Panc1 (cell line): ENCODE measurements around the gene GPR158. TPM values are rescaled to one million over a fixed set of nuclear protein-coding genes. Genes with fewer than 3 reads are reported as not detected.
A peak's percentile ranks its signal among the peaks of the same experiment; 100 is the strongest.

Experiments
- ATAC-seq: fragments of 200-7000 bp; cut with Tn5 transposase; 2 replicates; pipeline ENCODE4 v1.9.1; 2020; ENCODE audit warnings: mild to moderate bottlenecking, moderate library complexity
- BruUV-seq: library from RNA; stranded (reverse); fragments of 400-500 nt; replicated peaks from 2 replicates; lab custom pipeline; 2021; lab: Mats Ljungman, UMichigan
- CTCF ChIA-PET: fragments of 300-600 bp; sonication (Branson Sonifier 250); formaldehyde crosslinking; loops from one replicate; lab custom pipeline; 2022; ENCODE audit warnings: antibody characterized with exemption; lab: Charles Lee
- POLR2A ChIA-PET: fragments of 300-600 bp; sonication (Branson Sonifier 250); formaldehyde crosslinking; loops from one replicate; lab custom pipeline; 2022; ENCODE audit warnings: antibody characterized with exemption; lab: Charles Lee
- DNase-seq: peaks from one replicate; pipeline ENCODE4 v3.0.0-alpha.2; 2010; ENCODE audit warnings: low read depth, low spot score
- H3K27ac ChIP-seq: 2 replicates; pipeline ENCODE4 v1.5.1; 2011; ENCODE audit warnings: mild to moderate bottlenecking, low read length, inconsistent platforms
- H3K27me3 ChIP-seq: fragments of 200-500 bp; sonication (Bioruptor generic); 2 replicates; pipeline ENCODE4 v1.6.0; 2014; ENCODE audit warnings: low read length, inconsistent platforms; ENCODE audit not compliant: control insufficient read depth, insufficient read depth
- H3K36me3 ChIP-seq: fragments of 200-500 bp; sonication (Bioruptor generic); 2 replicates; pipeline ENCODE4 v1.5.1; 2014; ENCODE audit warnings: inconsistent platforms, mild to moderate bottlenecking, low read length, moderate library complexity; ENCODE audit not compliant: control insufficient read depth, insufficient read depth
- H3K4me1 ChIP-seq: 2 replicates; pipeline ENCODE4 v1.5.1; 2011; ENCODE audit warnings: inconsistent platforms, mild to moderate bottlenecking, low read length, moderate library complexity; ENCODE audit not compliant: control insufficient read depth, insufficient read depth
- H3K4me3 ChIP-seq, 2 experiments: 2 replicates each; pipeline ENCODE4 v1.5.1; 2011 to 2012; ENCODE audit warnings: low read depth in 2 of 2, low read length in 2 of 2, mild to moderate bottlenecking in 2 of 2, inconsistent platforms in 1 of 2, moderate library complexity in 1 of 2
- H3K9me3 ChIP-seq: fragments of 200-500 bp; sonication (Bioruptor generic); 2 replicates; pipeline ENCODE4 v1.5.1; 2014; ENCODE audit warnings: low read depth, mild to moderate bottlenecking, inconsistent platforms, low read length, moderate library complexity; ENCODE audit not compliant: control insufficient read depth, insufficient read depth
- POLR2AphosphoS5 ChIP-seq: IDR thresholded peaks from 2 replicates; pipeline ENCODE4 v1.6.1; 2012; ENCODE audit warnings: mild to moderate bottlenecking, low read depth, low read length, moderate library complexity
- SIN3A ChIP-seq: IDR thresholded peaks from 2 replicates; pipeline ENCODE4 v1.6.1; 2012; ENCODE audit warnings: low read depth, mild to moderate bottlenecking, low read length, moderate library complexity, borderline replicate concordance; ENCODE audit not compliant: insufficient read depth
- TCF7L2 ChIP-seq: IDR thresholded peaks from 2 replicates; pipeline ENCODE4 v1.6.1; 2011; ENCODE audit warnings: mild to moderate bottlenecking, low read depth, low read length, inconsistent platforms
- in situ Hi-C: cut with HindIII; loops from 2 replicates; pipeline ENCODE4 v1.10.0; 2016; ENCODE audit warnings: low sequenced_read_pairs, low pct_unique_long_range_greater_than_20kb
- intact Hi-C: fragments of 100-400 bp; cut with micrococcal nuclease; formaldehyde crosslinking; loops from one replicate; pipeline ENCODE4 v1.10.0; 2022; ENCODE audit not compliant: unreplicated experiment
- total RNA-seq: library from RNA; stranded (reverse); gene quantifications from one replicate; pipeline ENCODE4 v1.2.1, GENCODE V29; 2021; ENCODE audit not compliant: unreplicated experiment
- TF ChIP-seq, protein P1 (sequence below): fragments of 450-650 bp; IDR thresholded peaks from 2 replicates; pipeline ENCODE4 v1.5.1; 2017; ENCODE audit warnings: mild to moderate bottlenecking
- TF ChIP-seq, protein P2 (sequence below), 2 experiments: IDR thresholded peaks; 2 replicates each; pipeline ENCODE4 v1.6.1; 2011 to 2012; ENCODE audit warnings: low read depth in 2 of 2, control low read depth in 1 of 2, low read length in 1 of 2, mild to moderate bottlenecking in 1 of 2, moderate library complexity in 1 of 2; ENCODE audit not compliant: insufficient read depth in 1 of 2

Gene GPR158
- total RNA-seq, 1 experiment from 2014 or later, result 0.64 TPM

DNA sequence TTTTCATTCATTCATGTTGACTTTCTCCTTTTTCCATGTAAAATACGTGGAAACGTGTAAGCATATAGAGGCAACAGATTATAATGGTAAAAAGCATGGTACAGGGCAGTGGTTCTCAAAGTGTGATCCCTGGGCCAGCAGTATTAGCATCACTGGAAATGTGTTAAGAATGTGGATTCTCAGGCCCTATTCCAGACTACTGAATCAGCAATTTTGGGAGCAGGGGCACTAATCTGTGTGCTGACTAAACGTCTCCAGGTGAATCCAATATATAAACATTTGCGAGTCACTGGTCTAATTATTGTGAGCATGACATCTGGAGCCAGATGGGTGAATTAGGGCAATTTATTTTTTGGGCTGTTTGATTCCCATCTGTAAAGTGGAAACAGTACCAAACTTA, 5.1 kb upstream of the GPR158 start:
- H3K36me3 ChIP-seq, result no peaks in the 10 kb centered on the region
- in situ Hi-C loops (no loop called here), intact Hi-C loops (no loop called here)
- no peak for DNase-seq
- no peak overlapping the region for H3K27ac ChIP-seq
- H3K4me1 ChIP-seq, result no peaks in the 10 kb centered on the region
- H3K9me3 ChIP-seq, result no peaks in the 10 kb centered on the region
- BruUV-seq, result no TSS peak
- no peak overlapping the region for H3K4me3 ChIP-seq
- no peak for ATAC-seq
- TF ChIP-seq TCF7L2, result no peak
- no peak for TF ChIP-seq POLR2AphosphoS5
- no peak for TF ChIP-seq SIN3A
- TF ChIP-seq, protein P1, sequence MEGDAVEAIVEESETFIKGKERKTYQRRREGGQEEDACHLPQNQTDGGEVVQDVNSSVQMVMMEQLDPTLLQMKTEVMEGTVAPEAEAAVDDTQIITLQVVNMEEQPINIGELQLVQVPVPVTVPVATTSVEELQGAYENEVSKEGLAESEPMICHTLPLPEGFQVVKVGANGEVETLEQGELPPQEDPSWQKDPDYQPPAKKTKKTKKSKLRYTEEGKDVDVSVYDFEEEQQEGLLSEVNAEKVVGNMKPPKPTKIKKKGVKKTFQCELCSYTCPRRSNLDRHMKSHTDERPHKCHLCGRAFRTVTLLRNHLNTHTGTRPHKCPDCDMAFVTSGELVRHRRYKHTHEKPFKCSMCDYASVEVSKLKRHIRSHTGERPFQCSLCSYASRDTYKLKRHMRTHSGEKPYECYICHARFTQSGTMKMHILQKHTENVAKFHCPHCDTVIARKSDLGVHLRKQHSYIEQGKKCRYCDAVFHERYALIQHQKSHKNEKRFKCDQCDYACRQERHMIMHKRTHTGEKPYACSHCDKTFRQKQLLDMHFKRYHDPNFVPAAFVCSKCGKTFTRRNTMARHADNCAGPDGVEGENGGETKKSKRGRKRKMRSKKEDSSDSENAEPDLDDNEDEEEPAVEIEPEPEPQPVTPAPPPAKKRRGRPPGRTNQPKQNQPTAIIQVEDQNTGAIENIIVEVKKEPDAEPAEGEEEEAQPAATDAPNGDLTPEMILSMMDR, result no peak
- TF ChIP-seq, protein P2, sequence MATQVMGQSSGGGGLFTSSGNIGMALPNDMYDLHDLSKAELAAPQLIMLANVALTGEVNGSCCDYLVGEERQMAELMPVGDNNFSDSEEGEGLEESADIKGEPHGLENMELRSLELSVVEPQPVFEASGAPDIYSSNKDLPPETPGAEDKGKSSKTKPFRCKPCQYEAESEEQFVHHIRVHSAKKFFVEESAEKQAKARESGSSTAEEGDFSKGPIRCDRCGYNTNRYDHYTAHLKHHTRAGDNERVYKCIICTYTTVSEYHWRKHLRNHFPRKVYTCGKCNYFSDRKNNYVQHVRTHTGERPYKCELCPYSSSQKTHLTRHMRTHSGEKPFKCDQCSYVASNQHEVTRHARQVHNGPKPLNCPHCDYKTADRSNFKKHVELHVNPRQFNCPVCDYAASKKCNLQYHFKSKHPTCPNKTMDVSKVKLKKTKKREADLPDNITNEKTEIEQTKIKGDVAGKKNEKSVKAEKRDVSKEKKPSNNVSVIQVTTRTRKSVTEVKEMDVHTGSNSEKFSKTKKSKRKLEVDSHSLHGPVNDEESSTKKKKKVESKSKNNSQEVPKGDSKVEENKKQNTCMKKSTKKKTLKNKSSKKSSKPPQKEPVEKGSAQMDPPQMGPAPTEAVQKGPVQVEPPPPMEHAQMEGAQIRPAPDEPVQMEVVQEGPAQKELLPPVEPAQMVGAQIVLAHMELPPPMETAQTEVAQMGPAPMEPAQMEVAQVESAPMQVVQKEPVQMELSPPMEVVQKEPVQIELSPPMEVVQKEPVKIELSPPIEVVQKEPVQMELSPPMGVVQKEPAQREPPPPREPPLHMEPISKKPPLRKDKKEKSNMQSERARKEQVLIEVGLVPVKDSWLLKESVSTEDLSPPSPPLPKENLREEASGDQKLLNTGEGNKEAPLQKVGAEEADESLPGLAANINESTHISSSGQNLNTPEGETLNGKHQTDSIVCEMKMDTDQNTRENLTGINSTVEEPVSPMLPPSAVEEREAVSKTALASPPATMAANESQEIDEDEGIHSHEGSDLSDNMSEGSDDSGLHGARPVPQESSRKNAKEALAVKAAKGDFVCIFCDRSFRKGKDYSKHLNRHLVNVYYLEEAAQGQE (IDR thresholded peaks at IDR 0.05; ENCODE audit: insufficient read depth in 1 of 2, low read depth in 2 of 2, low read length in 1 of 2), result no peak
- CTCF ChIA-PET, result no interaction called here
- POLR2A ChIA-PET, result no interaction called here
- H3K27me3 ChIP-seq, result peaks cover 7% of the 10 kb centered on the region

DNA sequence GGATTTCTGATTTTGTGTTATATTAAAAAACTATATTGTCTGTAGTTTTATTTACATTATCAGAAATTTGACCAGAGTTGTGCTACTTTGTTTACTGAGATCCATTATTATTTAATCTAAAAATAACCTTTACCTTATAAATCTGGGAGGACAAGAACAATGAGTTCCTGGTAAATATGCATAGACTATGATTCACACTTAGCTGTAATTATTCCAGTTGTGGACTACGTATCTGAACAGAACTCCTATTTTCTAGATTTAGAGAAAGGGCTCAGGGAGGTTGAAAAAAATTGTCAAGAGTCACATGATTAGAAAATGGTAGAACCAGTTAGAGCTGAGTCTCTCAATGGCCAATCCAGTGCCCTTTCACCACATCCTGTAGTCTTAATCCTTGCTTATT, 4.2 kb upstream of the GPR158 start:
- POLR2A ChIA-PET, result no interaction called here
- ATAC-seq (no peak), DNase-seq (no peak)
- no peak overlapping the region for H3K27ac ChIP-seq
- peaks cover 5% of the 10 kb centered on the region for H3K27me3 ChIP-seq
- in situ Hi-C loops (no loop called here), intact Hi-C loops (no loop called here)
- TF ChIP-seq SIN3A, result no peak
- no peak for TF ChIP-seq TCF7L2
- TF ChIP-seq POLR2AphosphoS5, result no peak
- BruUV-seq, result no TSS peak
- no peaks in the 10 kb centered on the region for H3K9me3 ChIP-seq
- CTCF ChIA-PET, result no interaction called here
- H3K4me3 ChIP-seq, result no peak overlapping the region
- H3K36me3 ChIP-seq, result no peaks in the 10 kb centered on the region
- H3K4me1 ChIP-seq, result no peaks in the 10 kb centered on the region

DNA sequence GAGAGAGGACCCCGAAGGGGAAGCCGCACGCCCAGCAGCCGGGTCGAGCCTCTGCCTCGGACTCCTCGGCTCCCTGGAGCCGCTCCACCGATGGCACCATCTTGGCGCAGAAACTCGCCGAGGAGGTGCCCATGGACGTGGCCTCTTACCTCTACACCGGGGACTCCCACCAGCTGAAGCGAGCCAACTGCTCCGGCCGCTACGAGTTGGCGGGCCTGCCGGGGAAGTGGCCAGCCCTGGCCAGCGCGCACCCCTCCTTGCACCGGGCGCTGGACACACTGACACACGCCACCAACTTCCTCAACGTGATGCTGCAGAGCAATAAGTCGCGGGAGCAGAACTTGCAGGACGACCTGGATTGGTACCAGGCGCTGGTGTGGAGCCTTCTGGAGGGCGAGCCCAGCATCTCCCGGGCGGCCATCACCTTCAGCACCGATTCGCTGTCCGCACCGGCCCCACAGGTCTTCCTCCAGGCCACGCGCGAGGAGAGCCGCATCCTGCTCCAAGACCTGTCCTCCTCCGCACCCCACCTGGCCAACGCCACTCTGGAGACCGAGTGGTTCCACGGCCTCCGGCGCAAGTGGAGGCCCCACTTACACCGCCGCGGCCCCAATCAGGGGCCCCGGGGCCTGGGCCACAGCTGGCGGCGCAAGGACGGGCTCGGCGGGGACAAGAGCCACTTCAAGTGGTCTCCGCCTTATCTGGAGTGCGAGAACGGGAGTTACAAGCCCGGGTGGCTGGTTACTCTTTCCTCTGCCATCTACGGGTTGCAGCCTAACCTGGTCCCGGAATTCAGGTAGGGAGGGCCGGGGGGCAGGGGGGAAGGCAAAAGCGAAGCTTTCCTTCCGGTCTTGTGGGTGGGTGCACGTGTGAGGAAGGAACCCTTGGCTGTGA, 973 bp downstream of the GPR158 start:
- no peak overlapping the region for H3K27ac ChIP-seq
- BruUV-seq, result no TSS peak
- H3K27me3 ChIP-seq, result peaks cover 9% of the 10 kb centered on the region
- in situ Hi-C loops (no loop called here), intact Hi-C loops (no loop called here)
- no peak for DNase-seq
- peak; percentile 39; the same call in 1 of the 2 replicates for ATAC-seq
- POLR2A ChIA-PET, result no interaction called here
- H3K4me3 ChIP-seq, result peak overlapping the region; percentile 8 to 69; a peak in 3 of 4 replicates
- CTCF ChIA-PET, result no interaction called here
- no peaks in the 10 kb centered on the region for H3K4me1 ChIP-seq
- no peaks in the 10 kb centered on the region for H3K36me3 ChIP-seq
- no peaks in the 10 kb centered on the region for H3K9me3 ChIP-seq
- TF ChIP-seq TCF7L2, result no peak
- TF ChIP-seq, protein P2 (IDR thresholded peaks at IDR 0.05; ENCODE audit: insufficient read depth in 1 of 2, low read depth in 2 of 2, low read length in 1 of 2), result peak; percentile 68 to 81
